ENCODE measurements around the gene CHD9. TPM values are rescaled to one million over a fixed set of nuclear protein-coding genes. Genes with fewer than 3 reads are reported as not detected.

Gene CHD9
- total RNA-seq, 2 experiments from 2014 or later: 13.2 to 18.8 TPM

- H3K4me3 Mint-ChIP-seq: no peak overlapping the region
- ATAC-seq (no peak), DNase-seq (no peak)
- H3K4me1 Mint-ChIP-seq: peaks cover 6% of the 10 kb centered on the region
- POLR2A ChIA-PET: no interaction called here
- H3K27me3 Mint-ChIP-seq: no peaks in the 10 kb centered on the region
- H3K27ac Mint-ChIP-seq: no peak overlapping the region
- CTCF ChIA-PET: interaction anchor here (1.2 kb wide), 1 partner anchor 9 kb away, joined by 4 read pairs; no protein-coding TSS in a partner anchor
- intact Hi-C loops (cut with DNase I, micrococcal nuclease): no loop called here
- no peaks in the 10 kb centered on the region for H3K36me3 Mint-ChIP-seq (ENCODE audit: low read depth)
- no peaks in the 10 kb centered on the region for H3K9me3 Mint-ChIP-seq (ENCODE audit: low read depth)
Observed at GRCh38 chr16:53216798-53217197, 162.0 kb downstream of the CHD9 start.

- ChIA-PET POLR2A (interaction anchor here (0.6 kb wide), 1 partner anchor 235 kb away, joined by 4 read pairs; no protein-coding TSS in a partner anchor), CTCF (interaction anchor here (0.6 to 1.8 kb wide), 3 partner anchors 90 to 253 kb away, joined by 3 to 5 read pairs (median 3); no protein-coding TSS in a partner anchor)
- ATAC-seq (no peak), DNase-seq (no peak)
- H3K4me3 Mint-ChIP-seq: no peak overlapping the region
- H3K9me3 Mint-ChIP-seq (ENCODE audit: low read depth): no peaks in the 10 kb centered on the region
- no peaks in the 10 kb centered on the region for H3K27me3 Mint-ChIP-seq
- H3K27ac Mint-ChIP-seq: no peak overlapping the region
- no peaks in the 10 kb centered on the region for H3K36me3 Mint-ChIP-seq (ENCODE audit: low read depth)
- intact Hi-C loops (cut with DNase I, micrococcal nuclease): no loop called here
- peaks cover 3% of the 10 kb centered on the region for H3K4me1 Mint-ChIP-seq
Observed at GRCh38 chr16:53219371-53219770, 164.6 kb downstream of the CHD9 start.

- POLR2A ChIA-PET: interaction anchor here (0.6 kb wide), 1 partner anchor 236 kb away, joined by 4 read pairs; no protein-coding TSS in a partner anchor
- Mint-ChIP-seq H3K27me3 (no peaks in the 10 kb centered on the region), H3K4me3 (no peak overlapping the region), H3K9me3 (ENCODE audit: low read depth) (no peaks in the 10 kb centered on the region), H3K4me1 (peaks cover 3% of the 10 kb centered on the region), H3K27ac (no peak overlapping the region), H3K36me3 (ENCODE audit: low read depth) (no peaks in the 10 kb centered on the region)
- DNase-seq (no peak), ATAC-seq (peak; percentile 16)
- CTCF ChIA-PET: interaction anchor here (0.6 to 1.8 kb wide), 3 partner anchors 90 to 253 kb away, joined by 3 to 5 read pairs (median 3); no protein-coding TSS in a partner anchor
- intact Hi-C loops (cut with DNase I, micrococcal nuclease): loop anchor here in 1 of 2 experiments (2.0 kb wide), 1 partner anchor 165 kb away; the partner anchor contains the start of gene CHD9
Observed at GRCh38 chr16:53219795-53220454, 165.1 kb downstream of the CHD9 start.

- Mint-ChIP-seq H3K4me1 (peaks cover 3% of the 10 kb centered on the region), H3K9me3 (ENCODE audit: low read depth) (no peaks in the 10 kb centered on the region), H3K27ac (no peak overlapping the region), H3K4me3 (no peak overlapping the region), H3K36me3 (ENCODE audit: low read depth) (no peaks in the 10 kb centered on the region), H3K27me3 (no peaks in the 10 kb centered on the region)
- CTCF ChIA-PET: interaction anchor here (0.9 to 1.8 kb wide), 2 partner anchors 91 to 165 kb away, joined by 4 to 5 read pairs; partner anchors contain the start of gene CHD9
- POLR2A ChIA-PET: no interaction called here
- DNase-seq (no peak), ATAC-seq (no peak)
- intact Hi-C loops (cut with DNase I, micrococcal nuclease): loop anchor here in 1 of 2 experiments (2.0 kb wide), 1 partner anchor 166 kb away; the partner anchor contains the start of gene CHD9
Observed at GRCh38 chr16:53220585-53220984, 165.8 kb downstream of the CHD9 start.

- H3K36me3 Mint-ChIP-seq (ENCODE audit: low read depth): peaks cover 13% of the 10 kb centered on the region
- ChIA-PET CTCF (no interaction called here), POLR2A (no interaction called here)
- no peaks in the 10 kb centered on the region for H3K4me1 Mint-ChIP-seq
- H3K9me3 Mint-ChIP-seq (ENCODE audit: low read depth): no peaks in the 10 kb centered on the region
- no peak overlapping the region for H3K27ac Mint-ChIP-seq
- H3K27me3 Mint-ChIP-seq: no peaks in the 10 kb centered on the region
- intact Hi-C loops (cut with DNase I, micrococcal nuclease): no loop called here
- no peak for DNase-seq
- H3K4me3 Mint-ChIP-seq: no peak overlapping the region
- ATAC-seq: no peak
Observed at GRCh38 chr16:53224951-53225533, 170.3 kb downstream of the CHD9 start.

- H3K4me3 Mint-ChIP-seq: no peak overlapping the region
- no peaks in the 10 kb centered on the region for H3K9me3 Mint-ChIP-seq (ENCODE audit: low read depth)
- ATAC-seq: no peak
- H3K27ac Mint-ChIP-seq: no peak overlapping the region
- no peak for DNase-seq
- ChIA-PET POLR2A (no interaction called here), CTCF (interaction anchor here (0.9 to 1.5 kb wide), 2 partner anchors 21 to 25 kb away, joined by 3 to 4 read pairs; no protein-coding TSS in a partner anchor)
- peaks cover 22% of the 10 kb centered on the region for H3K36me3 Mint-ChIP-seq (ENCODE audit: low read depth)
- no peaks in the 10 kb centered on the region for H3K27me3 Mint-ChIP-seq
- no peaks in the 10 kb centered on the region for H3K4me1 Mint-ChIP-seq
- intact Hi-C loops (cut with DNase I, micrococcal nuclease): no loop called here
Observed at GRCh38 chr16:53232826-53233529, 178.2 kb downstream of the CHD9 start.

- ChIA-PET POLR2A (no interaction called here), CTCF (no interaction called here)
- H3K4me1 Mint-ChIP-seq: no peaks in the 10 kb centered on the region
- no peak overlapping the region for H3K4me3 Mint-ChIP-seq
- intact Hi-C loops (cut with DNase I, micrococcal nuclease): no loop called here
- DNase-seq: no peak
- H3K27ac Mint-ChIP-seq: no peak overlapping the region
- no peak for ATAC-seq
- no peaks in the 10 kb centered on the region for H3K9me3 Mint-ChIP-seq (ENCODE audit: low read depth)
- H3K36me3 Mint-ChIP-seq (ENCODE audit: low read depth): peaks cover 21% of the 10 kb centered on the region
- H3K27me3 Mint-ChIP-seq: no peaks in the 10 kb centered on the region
Observed at GRCh38 chr16:53234836-53235235, 180.0 kb downstream of the CHD9 start.

- ATAC-seq (no peak), DNase-seq (no peak)
- Mint-ChIP-seq H3K27me3 (no peaks in the 10 kb centered on the region), H3K4me1 (no peaks in the 10 kb centered on the region), H3K36me3 (ENCODE audit: low read depth) (peaks cover 18% of the 10 kb centered on the region), H3K9me3 (ENCODE audit: low read depth) (no peaks in the 10 kb centered on the region), H3K4me3 (no peak overlapping the region), H3K27ac (no peak overlapping the region)
- ChIA-PET CTCF (no interaction called here), POLR2A (no interaction called here)
- intact Hi-C loops (cut with DNase I, micrococcal nuclease): no loop called here
Observed at GRCh38 chr16:53235851-53236250, 181.1 kb downstream of the CHD9 start.

- Mint-ChIP-seq H3K27me3 (no peaks in the 10 kb centered on the region), H3K27ac (no peak overlapping the region), H3K4me1 (no peaks in the 10 kb centered on the region), H3K9me3 (ENCODE audit: low read depth) (no peaks in the 10 kb centered on the region), H3K36me3 (ENCODE audit: low read depth) (peaks cover 25% of the 10 kb centered on the region), H3K4me3 (no peak overlapping the region)
- ChIA-PET CTCF (interaction anchor here (0.6 kb wide), 1 partner anchor 130 kb away, joined by 3 read pairs; no protein-coding TSS in a partner anchor), POLR2A (no interaction called here)
- no peak for ATAC-seq
- intact Hi-C loops (cut with DNase I, micrococcal nuclease): no loop called here
- no peak for DNase-seq
Observed at GRCh38 chr16:53249331-53249730, 194.5 kb downstream of the CHD9 start.

GRCh38 chr16:53257001-53257400, 202.2 kb downstream of the CHD9 start:
- DNase-seq (no peak), ATAC-seq (no peak)
- Mint-ChIP-seq H3K27me3 (no peaks in the 10 kb centered on the region), H3K9me3 (ENCODE audit: low read depth) (peaks cover 2% of the 10 kb centered on the region), H3K27ac (no peak overlapping the region), H3K4me1 (no peaks in the 10 kb centered on the region), H3K36me3 (ENCODE audit: low read depth) (peaks cover 45% of the 10 kb centered on the region), H3K4me3 (no peak overlapping the region)
- intact Hi-C loops (cut with DNase I, micrococcal nuclease): no loop called here
- CTCF ChIA-PET: no interaction called here
- POLR2A ChIA-PET: no interaction called here

- H3K27me3 Mint-ChIP-seq: no peaks in the 10 kb centered on the region
Observed at GRCh38 chr16:53258809-53259208, 204.0 kb downstream of the CHD9 start.

More at GRCh38 chr16:53258809-53259208, 204.0 kb downstream of the CHD9 start:
- ChIA-PET POLR2A (no interaction called here), CTCF (no interaction called here)
- no peak overlapping the region for H3K27ac Mint-ChIP-seq
- H3K9me3 Mint-ChIP-seq (ENCODE audit: low read depth): peaks cover 2% of the 10 kb centered on the region
- ATAC-seq (no peak), DNase-seq (no peak)
- H3K36me3 Mint-ChIP-seq (ENCODE audit: low read depth): peaks cover 38% of the 10 kb centered on the region
- no peaks in the 10 kb centered on the region for H3K4me1 Mint-ChIP-seq
- no peak overlapping the region for H3K4me3 Mint-ChIP-seq
- intact Hi-C loops (cut with DNase I, micrococcal nuclease): no loop called here

Data from activated CD4-positive, alpha-beta T cell treated with anti-CD3 and anti-CD28 coated beads for 36 hours (primary cell).